WTC11 (cell line): Measurements from ENCODE around the gene TMEM263. TPM values are rescaled to one million over a fixed set of nuclear protein-coding genes. Genes with fewer than 3 reads are reported as not detected.

ENCODE experiments used
- ATAC-seq: fragments of 200-7000 bp; cut with Tn5 transposase; 2 replicates; pipeline ENCODE4 v1.10.0; 2021; ENCODE audit warnings: mild to moderate bottlenecking, moderate library complexity
- CTCF ChIA-PET: fragments of 300-600 bp; sonication (Branson Sonifier 250); formaldehyde crosslinking; loops from one replicate; lab custom pipeline; 2021; ENCODE audit warnings: antibody characterized with exemption; lab: Charles Lee
- POLR2A ChIA-PET: fragments of 350-600 bp; sonication (Branson Sonifier 250); formaldehyde crosslinking; loops from one replicate; lab custom pipeline; 2021; ENCODE audit warnings: antibody characterized with exemption; lab: Charles Lee
- DNase-seq: peaks from one replicate; pipeline ENCODE4 v3.0.0; 2021; ENCODE audit warnings: low spot score
- H3K27ac Mint-ChIP-seq: 2 replicates; pipeline ENCODE4 v1.8.0; 2021; ENCODE audit warnings: mixed read lengths
- H3K27me3 Mint-ChIP-seq: 2 replicates; pipeline ENCODE4 v1.8.0; 2021; ENCODE audit warnings: low read depth, mild to moderate bottlenecking, moderate library complexity, mixed read lengths
- H3K36me3 Mint-ChIP-seq: 2 replicates; pipeline ENCODE4 v1.8.0; 2021; ENCODE audit warnings: mixed read lengths
- H3K4me1 Mint-ChIP-seq: 2 replicates; pipeline ENCODE4 v1.8.0; 2022; ENCODE audit warnings: mixed read lengths
- H3K4me3 Mint-ChIP-seq: 2 replicates; pipeline ENCODE4 v1.8.0; 2021; ENCODE audit warnings: mild to moderate bottlenecking, moderate library complexity, mixed read lengths
- H3K9me3 Mint-ChIP-seq: 2 replicates; pipeline ENCODE4 v1.8.0; 2021; ENCODE audit warnings: mixed read lengths
- ATF1 ChIP-seq: sonication (generic); formaldehyde crosslinking; IDR thresholded peaks from 2 replicates; pipeline ENCODE4 v1.8.1; 2023; ENCODE audit warnings: mild to moderate bottlenecking, moderate library complexity, missing genetic modification reagents
- CBFB ChIP-seq: sonication (generic); formaldehyde crosslinking; IDR thresholded peaks from 2 replicates; pipeline ENCODE4 v1.8.1; 2022; ENCODE audit warnings: mild to moderate bottlenecking, low read depth, missing genetic modification reagents
- FOXJ3 ChIP-seq: sonication (generic); formaldehyde crosslinking; IDR thresholded peaks from 2 replicates; pipeline ENCODE4 v1.9.0; 2021; ENCODE audit warnings: missing genetic modification reagents, mild to moderate bottlenecking, borderline replicate concordance
- GABPB1 ChIP-seq: sonication (generic); formaldehyde crosslinking; IDR thresholded peaks from 2 replicates; pipeline ENCODE4 v1.8.1; 2023; ENCODE audit warnings: mild to moderate bottlenecking, missing genetic modification reagents
- GRHL2 ChIP-seq: fragments of 250-450 bp; sonication (Bioruptor Pico); IDR thresholded peaks from 2 replicates; pipeline ENCODE4 v1.8.0; 2022; ENCODE audit warnings: mild to moderate bottlenecking, moderate library complexity; ENCODE audit not compliant: insufficient replicate concordance, severe bottlenecking
- JUN ChIP-seq: sonication (generic); formaldehyde crosslinking; IDR thresholded peaks from 2 replicates; pipeline ENCODE4 v1.8.0; 2023; ENCODE audit warnings: mild to moderate bottlenecking, missing genetic modification reagents
- KAT7 ChIP-seq: sonication (generic); formaldehyde crosslinking; IDR thresholded peaks from 2 replicates; pipeline ENCODE4 v1.8.1; 2023; ENCODE audit warnings: missing genetic modification reagents, mild to moderate bottlenecking, borderline replicate concordance
- MXD4 ChIP-seq: fragments of 250-450 bp; sonication (Bioruptor Pico); IDR thresholded peaks from 2 replicates; pipeline ENCODE4 v1.8.0; 2021; ENCODE audit warnings: mild to moderate bottlenecking, moderate library complexity, borderline replicate concordance
- SMAD4 ChIP-seq: sonication (generic); formaldehyde crosslinking; IDR thresholded peaks from 2 replicates; pipeline ENCODE4 v1.8.0; 2022; ENCODE audit warnings: mild to moderate bottlenecking, missing genetic modification reagents
- ZBTB21 ChIP-seq: sonication (generic); formaldehyde crosslinking; IDR thresholded peaks from 2 replicates; pipeline ENCODE4 v1.8.1; 2023; ENCODE audit warnings: mild to moderate bottlenecking, missing genetic modification reagents, borderline replicate concordance
- ZNF138 ChIP-seq: sonication (generic); formaldehyde crosslinking; conservative IDR thresholded peaks from 2 replicates; pipeline ENCODE4 v1.8.1; 2022; ENCODE audit warnings: mild to moderate bottlenecking, moderate library complexity, missing genetic modification reagents
- ZNF416 ChIP-seq: fragments of 250-450 bp; sonication (Bioruptor Pico); IDR thresholded peaks from 2 replicates; pipeline ENCODE4 v1.9.0; 2021; ENCODE audit warnings: mild to moderate bottlenecking, inconsistent platforms
- total RNA-seq: library from RNA; stranded (reverse); gene quantifications from 3 replicates; pipeline ENCODE4 v1.2.3, GENCODE V29; 2021
- TF ChIP-seq, protein P1 (sequence below): sonication (generic); formaldehyde crosslinking; IDR thresholded peaks from 2 replicates; pipeline ENCODE4 v1.8.0; 2022; ENCODE audit warnings: mild to moderate bottlenecking, missing genetic modification reagents
- TF ChIP-seq, protein P2 (sequence below): sonication (generic); formaldehyde crosslinking; IDR thresholded peaks from 2 replicates; pipeline ENCODE4 v1.8.0; 2022; ENCODE audit warnings: missing genetic modification reagents
- TF ChIP-seq, protein P3 (sequence below): sonication (generic); formaldehyde crosslinking; IDR thresholded peaks from 2 replicates; pipeline ENCODE4 v1.8.0; 2022; ENCODE audit warnings: mild to moderate bottlenecking, missing genetic modification reagents
- TF ChIP-seq, protein P4 (sequence below): sonication (generic); formaldehyde crosslinking; IDR thresholded peaks from 2 replicates; pipeline ENCODE4 v1.8.1; 2023; ENCODE audit warnings: mild to moderate bottlenecking, missing genetic modification reagents, borderline replicate concordance
- TF ChIP-seq, protein P5 (sequence below): sonication (generic); formaldehyde crosslinking; IDR thresholded peaks from 2 replicates; pipeline ENCODE4 v1.8.1; 2022; ENCODE audit warnings: mild to moderate bottlenecking, moderate library complexity, missing genetic modification reagents
- TF ChIP-seq, protein P6 (sequence below): sonication (generic); formaldehyde crosslinking; IDR thresholded peaks from 2 replicates; pipeline ENCODE4 v1.8.1; 2022; ENCODE audit warnings: low read depth, missing genetic modification reagents, borderline replicate concordance

TMEM263 gene
- total RNA-seq, 1 experiment from 2014 or later = 18.0 TPM

DNA sequence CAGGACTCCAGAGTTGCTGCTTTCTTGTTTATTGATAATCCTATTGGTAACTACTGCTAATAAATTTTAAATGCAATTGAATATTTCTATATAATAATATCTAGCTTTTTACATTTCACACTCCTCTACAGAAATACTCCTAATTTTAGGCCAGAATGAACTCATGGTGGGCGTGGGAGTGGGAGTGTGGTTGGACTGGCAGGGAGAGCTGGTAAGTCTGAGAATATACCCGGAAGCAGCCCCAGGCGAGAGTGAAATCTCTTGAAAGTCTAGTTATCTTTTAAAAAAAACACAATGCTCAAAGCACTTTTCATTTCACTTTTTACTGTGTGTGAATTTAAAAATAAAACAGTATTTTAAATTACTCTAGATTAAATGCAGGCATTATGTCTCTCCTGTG is 4.7 kb downstream of the TMEM263 start:
- TF ChIP-seq, protein P1, sequence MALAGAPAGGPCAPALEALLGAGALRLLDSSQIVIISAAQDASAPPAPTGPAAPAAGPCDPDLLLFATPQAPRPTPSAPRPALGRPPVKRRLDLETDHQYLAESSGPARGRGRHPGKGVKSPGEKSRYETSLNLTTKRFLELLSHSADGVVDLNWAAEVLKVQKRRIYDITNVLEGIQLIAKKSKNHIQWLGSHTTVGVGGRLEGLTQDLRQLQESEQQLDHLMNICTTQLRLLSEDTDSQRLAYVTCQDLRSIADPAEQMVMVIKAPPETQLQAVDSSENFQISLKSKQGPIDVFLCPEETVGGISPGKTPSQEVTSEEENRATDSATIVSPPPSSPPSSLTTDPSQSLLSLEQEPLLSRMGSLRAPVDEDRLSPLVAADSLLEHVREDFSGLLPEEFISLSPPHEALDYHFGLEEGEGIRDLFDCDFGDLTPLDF (CRISPR knock-in tag) = no peak
- TF ChIP-seq, protein P2, sequence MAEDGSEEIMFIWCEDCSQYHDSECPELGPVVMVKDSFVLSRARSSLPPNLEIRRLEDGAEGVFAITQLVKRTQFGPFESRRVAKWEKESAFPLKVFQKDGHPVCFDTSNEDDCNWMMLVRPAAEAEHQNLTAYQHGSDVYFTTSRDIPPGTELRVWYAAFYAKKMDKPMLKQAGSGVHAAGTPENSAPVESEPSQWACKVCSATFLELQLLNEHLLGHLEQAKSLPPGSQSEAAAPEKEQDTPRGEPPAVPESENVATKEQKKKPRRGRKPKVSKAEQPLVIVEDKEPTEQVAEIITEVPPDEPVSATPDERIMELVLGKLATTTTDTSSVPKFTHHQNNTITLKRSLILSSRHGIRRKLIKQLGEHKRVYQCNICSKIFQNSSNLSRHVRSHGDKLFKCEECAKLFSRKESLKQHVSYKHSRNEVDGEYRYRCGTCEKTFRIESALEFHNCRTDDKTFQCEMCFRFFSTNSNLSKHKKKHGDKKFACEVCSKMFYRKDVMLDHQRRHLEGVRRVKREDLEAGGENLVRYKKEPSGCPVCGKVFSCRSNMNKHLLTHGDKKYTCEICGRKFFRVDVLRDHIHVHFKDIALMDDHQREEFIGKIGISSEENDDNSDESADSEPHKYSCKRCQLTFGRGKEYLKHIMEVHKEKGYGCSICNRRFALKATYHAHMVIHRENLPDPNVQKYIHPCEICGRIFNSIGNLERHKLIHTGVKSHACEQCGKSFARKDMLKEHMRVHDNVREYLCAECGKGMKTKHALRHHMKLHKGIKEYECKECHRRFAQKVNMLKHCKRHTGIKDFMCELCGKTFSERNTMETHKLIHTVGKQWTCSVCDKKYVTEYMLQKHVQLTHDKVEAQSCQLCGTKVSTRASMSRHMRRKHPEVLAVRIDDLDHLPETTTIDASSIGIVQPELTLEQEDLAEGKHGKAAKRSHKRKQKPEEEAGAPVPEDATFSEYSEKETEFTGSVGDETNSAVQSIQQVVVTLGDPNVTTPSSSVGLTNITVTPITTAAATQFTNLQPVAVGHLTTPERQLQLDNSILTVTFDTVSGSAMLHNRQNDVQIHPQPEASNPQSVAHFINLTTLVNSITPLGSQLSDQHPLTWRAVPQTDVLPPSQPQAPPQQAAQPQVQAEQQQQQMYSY = no peak
- TF ChIP-seq MXD4 (CRISPR knock-in tag) (no peak), JUN (CRISPR knock-in tag) (no peak), KAT7 (no peak), GABPB1 (CRISPR knock-in tag) (no peak), ZNF416 (no peak), ZNF138 (no peak), CBFB (CRISPR knock-in tag) (no peak), FOXJ3 (CRISPR knock-in tag) (no peak), ATF1 (CRISPR knock-in tag) (no peak)
- TF ChIP-seq, protein P3, sequence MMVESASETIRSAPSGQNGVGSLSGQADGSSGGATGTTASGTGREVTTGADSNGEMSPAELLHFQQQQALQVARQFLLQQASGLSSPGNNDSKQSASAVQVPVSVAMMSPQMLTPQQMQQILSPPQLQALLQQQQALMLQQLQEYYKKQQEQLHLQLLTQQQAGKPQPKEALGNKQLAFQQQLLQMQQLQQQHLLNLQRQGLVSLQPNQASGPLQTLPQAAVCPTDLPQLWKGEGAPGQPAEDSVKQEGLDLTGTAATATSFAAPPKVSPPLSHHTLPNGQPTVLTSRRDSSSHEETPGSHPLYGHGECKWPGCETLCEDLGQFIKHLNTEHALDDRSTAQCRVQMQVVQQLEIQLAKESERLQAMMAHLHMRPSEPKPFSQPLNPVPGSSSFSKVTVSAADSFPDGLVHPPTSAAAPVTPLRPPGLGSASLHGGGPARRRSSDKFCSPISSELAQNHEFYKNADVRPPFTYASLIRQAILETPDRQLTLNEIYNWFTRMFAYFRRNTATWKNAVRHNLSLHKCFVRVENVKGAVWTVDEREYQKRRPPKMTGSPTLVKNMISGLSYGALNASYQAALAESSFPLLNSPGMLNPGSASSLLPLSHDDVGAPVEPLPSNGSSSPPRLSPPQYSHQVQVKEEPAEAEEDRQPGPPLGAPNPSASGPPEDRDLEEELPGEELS (CRISPR knock-in tag) = no peak
- TF ChIP-seq, protein P4, sequence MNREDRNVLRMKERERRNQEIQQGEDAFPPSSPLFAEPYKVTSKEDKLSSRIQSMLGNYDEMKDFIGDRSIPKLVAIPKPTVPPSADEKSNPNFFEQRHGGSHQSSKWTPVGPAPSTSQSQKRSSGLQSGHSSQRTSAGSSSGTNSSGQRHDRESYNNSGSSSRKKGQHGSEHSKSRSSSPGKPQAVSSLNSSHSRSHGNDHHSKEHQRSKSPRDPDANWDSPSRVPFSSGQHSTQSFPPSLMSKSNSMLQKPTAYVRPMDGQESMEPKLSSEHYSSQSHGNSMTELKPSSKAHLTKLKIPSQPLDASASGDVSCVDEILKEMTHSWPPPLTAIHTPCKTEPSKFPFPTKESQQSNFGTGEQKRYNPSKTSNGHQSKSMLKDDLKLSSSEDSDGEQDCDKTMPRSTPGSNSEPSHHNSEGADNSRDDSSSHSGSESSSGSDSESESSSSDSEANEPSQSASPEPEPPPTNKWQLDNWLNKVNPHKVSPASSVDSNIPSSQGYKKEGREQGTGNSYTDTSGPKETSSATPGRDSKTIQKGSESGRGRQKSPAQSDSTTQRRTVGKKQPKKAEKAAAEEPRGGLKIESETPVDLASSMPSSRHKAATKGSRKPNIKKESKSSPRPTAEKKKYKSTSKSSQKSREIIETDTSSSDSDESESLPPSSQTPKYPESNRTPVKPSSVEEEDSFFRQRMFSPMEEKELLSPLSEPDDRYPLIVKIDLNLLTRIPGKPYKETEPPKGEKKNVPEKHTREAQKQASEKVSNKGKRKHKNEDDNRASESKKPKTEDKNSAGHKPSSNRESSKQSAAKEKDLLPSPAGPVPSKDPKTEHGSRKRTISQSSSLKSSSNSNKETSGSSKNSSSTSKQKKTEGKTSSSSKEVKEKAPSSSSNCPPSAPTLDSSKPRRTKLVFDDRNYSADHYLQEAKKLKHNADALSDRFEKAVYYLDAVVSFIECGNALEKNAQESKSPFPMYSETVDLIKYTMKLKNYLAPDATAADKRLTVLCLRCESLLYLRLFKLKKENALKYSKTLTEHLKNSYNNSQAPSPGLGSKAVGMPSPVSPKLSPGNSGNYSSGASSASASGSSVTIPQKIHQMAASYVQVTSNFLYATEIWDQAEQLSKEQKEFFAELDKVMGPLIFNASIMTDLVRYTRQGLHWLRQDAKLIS (CRISPR knock-in tag) = no peak
- no peak overlapping the region for H3K4me3 Mint-ChIP-seq
- no peaks in the 10 kb centered on the region for H3K27me3 Mint-ChIP-seq
- H3K36me3 Mint-ChIP-seq = no peaks in the 10 kb centered on the region
- H3K9me3 Mint-ChIP-seq = no peaks in the 10 kb centered on the region
- H3K4me1 Mint-ChIP-seq = peaks cover 8% of the 10 kb centered on the region
- ChIA-PET POLR2A (no interaction called here), CTCF (no interaction called here)
- no peak overlapping the region for H3K27ac Mint-ChIP-seq
- DNase-seq = no peak
- ATAC-seq = no peak

DNA sequence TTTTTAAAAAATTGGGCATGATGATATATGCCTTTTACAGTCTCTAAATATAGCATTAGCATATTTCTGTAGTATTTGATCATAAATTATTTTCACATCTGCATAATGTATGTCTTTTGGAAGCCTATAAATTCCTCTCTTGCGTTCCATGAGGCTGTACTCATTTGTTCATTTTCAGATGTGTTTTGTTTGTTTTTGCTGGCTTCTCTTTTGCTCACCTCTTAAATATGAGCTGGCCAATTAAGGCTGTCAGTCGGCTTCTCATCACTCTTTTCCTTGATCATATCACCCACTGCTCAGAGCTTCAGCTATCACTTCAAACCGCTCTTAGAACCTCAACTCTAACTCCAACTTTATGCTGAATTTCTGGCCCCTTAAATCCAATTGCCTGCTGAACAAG is 6.6 kb downstream of the TMEM263 start:
- POLR2A ChIA-PET = no interaction called here
- DNase-seq = no peak
- no peak for ATAC-seq
- H3K27ac Mint-ChIP-seq = no peak overlapping the region
- no peaks in the 10 kb centered on the region for H3K27me3 Mint-ChIP-seq
- peaks cover 6% of the 10 kb centered on the region for H3K4me1 Mint-ChIP-seq
- no peak overlapping the region for H3K4me3 Mint-ChIP-seq
- peaks cover 3% of the 10 kb centered on the region for H3K36me3 Mint-ChIP-seq
- CTCF ChIA-PET = no interaction called here
- H3K9me3 Mint-ChIP-seq = no peaks in the 10 kb centered on the region
- no peak for TF ChIP-seq ZBTB21 (CRISPR knock-in tag)
- TF ChIP-seq FOXJ3 (CRISPR knock-in tag) = no peak
- TF ChIP-seq, protein P5, sequence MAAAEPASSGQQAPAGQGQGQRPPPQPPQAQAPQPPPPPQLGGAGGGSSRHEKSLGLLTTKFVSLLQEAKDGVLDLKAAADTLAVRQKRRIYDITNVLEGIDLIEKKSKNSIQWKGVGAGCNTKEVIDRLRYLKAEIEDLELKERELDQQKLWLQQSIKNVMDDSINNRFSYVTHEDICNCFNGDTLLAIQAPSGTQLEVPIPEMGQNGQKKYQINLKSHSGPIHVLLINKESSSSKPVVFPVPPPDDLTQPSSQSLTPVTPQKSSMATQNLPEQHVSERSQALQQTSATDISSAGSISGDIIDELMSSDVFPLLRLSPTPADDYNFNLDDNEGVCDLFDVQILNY (CRISPR knock-in tag) = no peak
- TF ChIP-seq SMAD4 (CRISPR knock-in tag) = no peak
- TF ChIP-seq, protein P6, sequence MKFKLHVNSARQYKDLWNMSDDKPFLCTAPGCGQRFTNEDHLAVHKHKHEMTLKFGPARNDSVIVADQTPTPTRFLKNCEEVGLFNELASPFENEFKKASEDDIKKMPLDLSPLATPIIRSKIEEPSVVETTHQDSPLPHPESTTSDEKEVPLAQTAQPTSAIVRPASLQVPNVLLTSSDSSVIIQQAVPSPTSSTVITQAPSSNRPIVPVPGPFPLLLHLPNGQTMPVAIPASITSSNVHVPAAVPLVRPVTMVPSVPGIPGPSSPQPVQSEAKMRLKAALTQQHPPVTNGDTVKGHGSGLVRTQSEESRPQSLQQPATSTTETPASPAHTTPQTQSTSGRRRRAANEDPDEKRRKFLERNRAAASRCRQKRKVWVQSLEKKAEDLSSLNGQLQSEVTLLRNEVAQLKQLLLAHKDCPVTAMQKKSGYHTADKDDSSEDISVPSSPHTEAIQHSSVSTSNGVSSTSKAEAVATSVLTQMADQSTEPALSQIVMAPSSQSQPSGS = no peak
- no peak for TF ChIP-seq GRHL2 (CRISPR knock-in tag)
